ENCODE results near the gene MACF1. TPM values are rescaled to one million over a fixed set of nuclear protein-coding genes. Genes with fewer than 3 reads are reported as not detected.

The MACF1 gene
- total and polyA plus RNA-seq, 4 donors, result 23.3 to 216 (median 51.2) TPM

GRCh38 chr1:39393645-39394044 is 189.2 kb downstream of the MACF1 start:
- no peak for TF ChIP-seq YY1 (IDR thresholded peaks at IDR 0.05)
- TF ChIP-seq GABPA (IDR thresholded peaks at IDR 0.05 in 1 of 2, conservative IDR thresholded peaks at IDR 0.05 in 1 of 2), result no peak
- TF ChIP-seq, protein P1, sequence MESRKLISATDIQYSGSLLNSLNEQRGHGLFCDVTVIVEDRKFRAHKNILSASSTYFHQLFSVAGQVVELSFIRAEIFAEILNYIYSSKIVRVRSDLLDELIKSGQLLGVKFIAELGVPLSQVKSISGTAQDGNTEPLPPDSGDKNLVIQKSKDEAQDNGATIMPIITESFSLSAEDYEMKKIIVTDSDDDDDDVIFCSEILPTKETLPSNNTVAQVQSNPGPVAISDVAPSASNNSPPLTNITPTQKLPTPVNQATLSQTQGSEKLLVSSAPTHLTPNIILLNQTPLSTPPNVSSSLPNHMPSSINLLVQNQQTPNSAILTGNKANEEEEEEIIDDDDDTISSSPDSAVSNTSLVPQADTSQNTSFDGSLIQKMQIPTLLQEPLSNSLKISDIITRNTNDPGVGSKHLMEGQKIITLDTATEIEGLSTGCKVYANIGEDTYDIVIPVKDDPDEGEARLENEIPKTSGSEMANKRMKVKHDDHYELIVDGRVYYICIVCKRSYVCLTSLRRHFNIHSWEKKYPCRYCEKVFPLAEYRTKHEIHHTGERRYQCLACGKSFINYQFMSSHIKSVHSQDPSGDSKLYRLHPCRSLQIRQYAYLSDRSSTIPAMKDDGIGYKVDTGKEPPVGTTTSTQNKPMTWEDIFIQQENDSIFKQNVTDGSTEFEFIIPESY (IDR thresholded peaks at IDR 0.05), result no peak
- TF ChIP-seq, protein P2, sequence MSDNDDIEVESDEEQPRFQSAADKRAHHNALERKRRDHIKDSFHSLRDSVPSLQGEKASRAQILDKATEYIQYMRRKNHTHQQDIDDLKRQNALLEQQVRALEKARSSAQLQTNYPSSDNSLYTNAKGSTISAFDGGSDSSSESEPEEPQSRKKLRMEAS (IDR thresholded peaks at IDR 0.05), result no peak
- no peak for TF ChIP-seq EGR1 (IDR thresholded peaks at IDR 0.05; ENCODE audit: low read depth in 2 of 2)
- TF ChIP-seq FOXA2 (IDR thresholded peaks at IDR 0.05), result no peak
- TF ChIP-seq, protein P3, sequence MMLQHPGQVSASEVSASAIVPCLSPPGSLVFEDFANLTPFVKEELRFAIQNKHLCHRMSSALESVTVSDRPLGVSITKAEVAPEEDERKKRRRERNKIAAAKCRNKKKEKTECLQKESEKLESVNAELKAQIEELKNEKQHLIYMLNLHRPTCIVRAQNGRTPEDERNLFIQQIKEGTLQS (IDR thresholded peaks at IDR 0.05), result no peak
- TF ChIP-seq REST (IDR thresholded peaks at IDR 0.05), result no peak
- TF ChIP-seq RAD21 (IDR thresholded peaks at IDR 0.05), result no peak
- no peak for TF ChIP-seq CTCF (IDR thresholded peaks at IDR 0.05; ENCODE audit: low read depth, low read length, missing input control)
- TF ChIP-seq NR2F2 (IDR thresholded peaks at IDR 0.05), result no peak
- no peak for TF ChIP-seq RXRA (IDR thresholded peaks at IDR 0.05)
- TF ChIP-seq TAF1 (conservative IDR thresholded peaks at IDR 0.05), result no peak
- TF ChIP-seq HNF4A (conservative IDR thresholded peaks at IDR 0.05), result no peak
- no peak for TF ChIP-seq HNF4G (IDR thresholded peaks at IDR 0.05)
- TF ChIP-seq FOXA1 (IDR thresholded peaks at IDR 0.05), result no peak
- TF ChIP-seq JUND (IDR thresholded peaks at IDR 0.05), result no peak
- TF ChIP-seq SP1 (IDR thresholded peaks at IDR 0.05), result no peak
- Histone ChIP-seq H3K9ac (ENCODE audit: low read depth in 1 of 2, low read length in 2 of 2) (no peak overlapping the region), H3K36me3 (ENCODE audit: control insufficient read depth in 4 of 4, insufficient read depth in 3 of 4, low read depth in 1 of 4, low read length in 3 of 4) (peaks cover 0 to 2% (median 1%) of the 10 kb centered on the region in 4 donors), H3K9me3 (ENCODE audit: control insufficient read depth in 4 of 4, low read length in 3 of 4) (no peaks in the 10 kb centered on the region), H3K4me3 (ENCODE audit: low read depth in 1 of 3, low read length in 3 of 3) (no peak overlapping the region), H3K27ac (ENCODE audit: low read depth in 1 of 2, low read length in 2 of 2) (peak overlapping the region; percentile 71 to 81), H3K4me1 (ENCODE audit: control insufficient read depth in 4 of 4, insufficient read depth in 4 of 4, low read length in 3 of 4) (peaks cover 12 to 60% (median 41%) of the 10 kb centered on the region in 4 donors), H3K27me3 (ENCODE audit: control insufficient read depth in 4 of 4, insufficient read depth in 4 of 4, low read length in 3 of 4) (no peaks in the 10 kb centered on the region)
- DNase-seq (ENCODE audit: low spot score), result no peak
- WGBS, result 94% methylated on average over 11 of the region's 11 CpGs
